Cardiac fibroblast (primary cell): Measurements from ENCODE around the gene CHST12.
A peak's percentile ranks its signal among the peaks of the same experiment; 100 is the strongest.

Source experiments
- DNase-seq, 2 donors: peaks; one replicate each; pipeline versions ENCODE4 v3.0.0 to v3.0.0-alpha.2; 2010; ENCODE audit warnings: low read depth in 2 of 2
- H3K4me3 ChIP-seq, 2 donors: replicated peaks in 1 of 2; 1 replicate in 1 of 2; 2 replicates in 1 of 2; pipeline ENCODE4 v1.5.1; 2011; ENCODE audit warnings: low read depth in 2 of 2, low read length in 2 of 2, mild to moderate bottlenecking in 2 of 2, moderate library complexity in 1 of 2
- TF ChIP-seq, protein P1 (sequence below): IDR thresholded peaks from one replicate; pipeline ENCODE4 v1.5.1; 2011; ENCODE audit warnings: low read depth, mild to moderate bottlenecking, low read length, inconsistent platforms

CHST12 gene

GRCh38 chr7:2476298-2476697 lies 72.9 kb downstream of the CHST12 start, which contains the start of gene GRIFIN:
GRIFIN (minus strand) TSS chr7:2476398; CDS start chr7:2476383, 15 bp downstream.
- H3K4me3 ChIP-seq: no peak within 1 kb of the TSS
- DNase-seq: no peak
- TF ChIP-seq, protein P1, sequence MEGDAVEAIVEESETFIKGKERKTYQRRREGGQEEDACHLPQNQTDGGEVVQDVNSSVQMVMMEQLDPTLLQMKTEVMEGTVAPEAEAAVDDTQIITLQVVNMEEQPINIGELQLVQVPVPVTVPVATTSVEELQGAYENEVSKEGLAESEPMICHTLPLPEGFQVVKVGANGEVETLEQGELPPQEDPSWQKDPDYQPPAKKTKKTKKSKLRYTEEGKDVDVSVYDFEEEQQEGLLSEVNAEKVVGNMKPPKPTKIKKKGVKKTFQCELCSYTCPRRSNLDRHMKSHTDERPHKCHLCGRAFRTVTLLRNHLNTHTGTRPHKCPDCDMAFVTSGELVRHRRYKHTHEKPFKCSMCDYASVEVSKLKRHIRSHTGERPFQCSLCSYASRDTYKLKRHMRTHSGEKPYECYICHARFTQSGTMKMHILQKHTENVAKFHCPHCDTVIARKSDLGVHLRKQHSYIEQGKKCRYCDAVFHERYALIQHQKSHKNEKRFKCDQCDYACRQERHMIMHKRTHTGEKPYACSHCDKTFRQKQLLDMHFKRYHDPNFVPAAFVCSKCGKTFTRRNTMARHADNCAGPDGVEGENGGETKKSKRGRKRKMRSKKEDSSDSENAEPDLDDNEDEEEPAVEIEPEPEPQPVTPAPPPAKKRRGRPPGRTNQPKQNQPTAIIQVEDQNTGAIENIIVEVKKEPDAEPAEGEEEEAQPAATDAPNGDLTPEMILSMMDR: no peak

- TF ChIP-seq, protein P1: no peak
- no peak for DNase-seq
- no peak overlapping the region for H3K4me3 ChIP-seq
Measured at GRCh38 chr7:2476776-2477446, 73.5 kb downstream of the CHST12 start.

DNA sequence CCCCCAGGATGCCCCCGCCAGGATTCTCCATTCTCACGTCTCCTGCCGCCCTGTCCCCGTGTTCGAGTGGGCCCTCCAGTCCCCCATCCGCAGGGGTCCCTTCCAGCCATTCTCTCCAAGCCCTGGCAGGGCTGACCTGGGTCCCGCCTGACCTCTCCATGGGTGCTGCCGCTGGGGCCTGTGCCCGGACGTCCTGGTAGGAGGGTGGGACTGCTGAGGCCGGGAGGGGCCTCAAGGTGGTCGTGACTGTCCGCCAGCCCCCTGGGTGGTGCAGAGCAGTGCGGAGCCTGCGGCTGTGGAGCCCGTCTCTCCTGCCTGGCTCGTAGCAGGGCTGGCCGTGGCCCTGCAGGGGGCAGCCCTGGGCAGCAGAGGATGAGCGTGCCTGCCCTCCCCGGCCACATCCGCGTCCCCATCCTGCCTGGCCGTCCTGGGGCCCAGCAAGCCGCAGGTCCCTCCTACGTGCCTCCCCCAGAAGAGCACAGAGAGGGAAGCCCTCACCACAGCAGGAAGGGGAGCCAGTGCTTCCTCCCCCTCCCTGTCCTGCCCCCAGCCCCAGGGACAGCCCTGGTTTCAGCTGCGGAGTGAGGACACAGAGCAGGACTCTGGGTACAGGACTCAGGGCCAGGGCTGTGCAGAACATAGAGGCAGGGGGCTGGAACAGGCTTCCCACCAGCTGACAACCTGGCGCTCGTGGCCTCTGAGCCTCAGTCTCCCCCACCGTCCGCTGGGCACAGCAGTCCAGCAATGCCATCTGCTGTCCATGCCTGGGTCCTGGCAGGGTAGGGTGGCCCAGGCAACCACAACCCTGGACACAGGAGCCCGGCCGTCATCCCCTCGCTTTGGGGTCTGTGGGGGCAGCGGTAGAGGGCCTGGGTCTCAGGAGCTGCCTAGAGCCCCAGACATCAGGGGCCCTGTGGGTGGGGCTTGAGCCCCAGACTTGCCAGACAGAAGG lies 74.3 kb downstream of the CHST12 start:
- TF ChIP-seq, protein P1: peak; percentile 95
- peak; percentile 58 to 64 for DNase-seq
- H3K4me3 ChIP-seq: no peak overlapping the region

DNA sequence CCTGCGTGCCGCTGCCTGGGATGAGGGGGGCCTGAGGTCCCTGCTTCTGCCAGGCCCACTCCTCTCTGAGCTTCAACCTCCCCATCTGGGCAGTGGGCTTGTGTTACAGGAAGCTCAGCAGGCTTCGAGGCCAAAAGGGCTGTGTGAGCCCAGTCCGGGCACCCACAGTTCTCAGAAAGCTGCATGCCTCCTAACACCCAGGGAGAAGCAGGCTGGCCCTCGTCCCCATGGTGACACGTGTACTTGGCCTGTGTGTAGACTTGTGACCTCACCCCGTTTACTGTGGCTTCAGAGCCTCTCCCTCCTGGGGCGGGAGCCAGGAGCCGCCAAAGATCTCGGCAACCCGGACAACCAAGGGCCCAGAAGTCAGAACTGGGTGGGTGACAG lies 75.0 kb downstream of the CHST12 start:
- H3K4me3 ChIP-seq: no peak overlapping the region
- peak; percentile 35 to 45 for DNase-seq
- TF ChIP-seq, protein P1: no peak

DNA sequence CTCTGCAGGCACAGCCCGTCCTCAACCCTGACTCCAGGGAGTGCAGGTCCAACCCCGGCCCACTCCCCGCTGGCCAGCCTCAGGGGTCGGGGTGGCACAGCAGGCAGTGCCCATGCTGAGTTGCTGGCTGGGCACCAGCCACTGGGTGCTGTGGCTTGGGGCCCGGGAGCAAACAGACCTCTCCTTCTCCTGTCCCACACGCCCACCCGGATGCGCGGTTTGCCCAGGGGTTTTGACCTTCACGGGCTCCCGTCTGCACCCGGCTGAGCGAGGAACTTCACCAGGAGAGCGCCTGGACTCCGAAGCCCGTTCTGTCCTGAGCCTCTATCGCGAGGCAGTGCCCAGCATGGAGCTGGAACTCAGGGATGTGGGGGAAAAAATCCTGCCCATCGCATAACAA lies 75.4 kb downstream of the CHST12 start:
- TF ChIP-seq, protein P1: no peak
- DNase-seq: no peak
- no peak overlapping the region for H3K4me3 ChIP-seq

DNA sequence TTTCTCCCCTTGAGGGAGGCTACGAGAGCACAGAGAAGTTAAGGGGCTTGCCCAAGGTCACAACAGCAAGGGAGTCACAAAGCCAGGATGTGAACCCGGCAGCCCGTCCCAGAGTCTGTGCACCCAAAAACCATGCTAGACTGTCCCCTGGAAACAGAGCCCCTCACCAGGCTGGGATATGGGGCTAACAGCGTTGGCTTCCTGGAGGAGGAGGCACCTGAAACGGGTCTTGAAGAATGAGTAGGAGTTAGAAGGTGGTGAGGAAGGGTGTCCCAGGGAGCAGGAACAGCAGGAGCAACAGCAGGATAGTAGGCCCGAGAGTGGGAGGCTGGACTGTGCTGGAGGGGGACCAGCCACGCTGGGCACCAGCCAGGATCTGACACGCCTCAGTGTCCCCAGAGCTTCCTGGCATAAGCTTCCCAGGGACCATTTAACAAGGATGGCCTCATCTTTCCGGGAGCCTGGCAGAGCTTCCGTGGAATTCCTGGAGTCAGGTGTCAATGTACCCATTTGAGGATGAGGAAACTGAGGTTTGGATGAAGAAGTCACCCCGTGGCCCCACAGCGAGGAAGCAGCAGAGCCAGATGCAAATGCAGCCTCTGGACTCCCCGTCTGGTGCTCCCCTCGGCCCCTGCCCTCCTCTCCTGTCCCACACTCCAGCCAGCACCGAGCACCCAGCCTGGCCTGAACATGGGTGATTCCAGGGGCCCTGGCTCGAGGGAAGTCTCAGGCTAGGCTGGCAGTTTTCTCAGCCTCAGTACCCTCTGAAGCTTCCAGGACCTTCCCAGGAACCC lies 76.1 kb downstream of the CHST12 start:
- DNase-seq: no peak
- TF ChIP-seq, protein P1: no peak

More for the DNA sequence above, 76.1 kb downstream of the CHST12 start:
- no peak overlapping the region for H3K4me3 ChIP-seq
